ENCODE results near the gene EAF2. TPM values are rescaled to one million over a fixed set of nuclear protein-coding genes. Genes with fewer than 3 reads are reported as not detected.

EAF2 gene
- total RNA-seq, 1 experiment from 2014 or later: 2.7 TPM

DNA sequence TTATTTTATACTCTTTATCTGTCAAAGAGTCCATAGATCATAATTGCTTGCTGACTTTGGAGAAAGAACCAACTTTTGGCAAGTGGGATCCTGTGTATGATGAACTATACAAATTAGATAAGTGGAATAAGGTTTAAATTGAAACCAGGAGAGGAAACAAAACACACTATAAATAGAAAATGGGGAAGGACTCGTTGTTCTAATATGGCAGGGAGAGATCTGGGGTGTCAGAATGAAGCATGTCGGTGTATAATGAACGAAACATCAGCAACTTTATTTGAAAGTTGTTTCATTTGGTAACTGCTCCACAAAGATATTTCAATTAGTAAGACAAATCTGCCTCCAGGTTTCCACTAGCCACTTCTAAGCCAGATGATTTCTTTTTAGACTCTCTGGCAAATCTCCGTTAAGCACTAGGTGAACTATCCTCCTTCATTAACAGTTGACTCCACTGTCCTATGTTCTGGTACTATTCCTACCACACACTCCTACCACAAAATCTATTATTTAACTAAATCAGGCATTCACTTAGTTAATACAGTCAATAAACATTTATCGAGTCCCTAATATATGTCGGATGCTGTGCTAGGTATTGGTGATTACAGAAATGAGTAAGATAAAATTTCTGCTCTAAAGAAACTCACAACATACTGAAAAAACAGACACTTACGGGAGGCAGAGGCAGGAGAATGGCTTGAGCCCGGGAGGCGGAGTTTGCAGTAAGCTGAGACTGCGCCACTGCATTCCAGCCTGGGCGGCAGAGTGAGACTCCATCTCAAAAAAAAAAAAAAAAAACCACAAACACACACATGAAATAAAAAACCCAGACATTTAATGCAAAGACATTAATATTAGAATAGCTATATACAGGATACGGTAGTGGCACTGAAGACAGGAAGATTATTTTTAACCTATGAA is 79.3 kb downstream of the EAF2 start:
- no peaks in the 10 kb centered on the region for H3K27me3 Mint-ChIP-seq (ENCODE audit: insufficient read depth, unreplicated experiment)
- intact Hi-C loops (cut with micrococcal nuclease): no loop called here
- no peaks in the 10 kb centered on the region for H3K4me1 Mint-ChIP-seq (ENCODE audit: insufficient read depth, unreplicated experiment)
- no peaks in the 10 kb centered on the region for H3K36me3 Mint-ChIP-seq (ENCODE audit: insufficient read depth, unreplicated experiment)
- TF ChIP-seq, protein P1, sequence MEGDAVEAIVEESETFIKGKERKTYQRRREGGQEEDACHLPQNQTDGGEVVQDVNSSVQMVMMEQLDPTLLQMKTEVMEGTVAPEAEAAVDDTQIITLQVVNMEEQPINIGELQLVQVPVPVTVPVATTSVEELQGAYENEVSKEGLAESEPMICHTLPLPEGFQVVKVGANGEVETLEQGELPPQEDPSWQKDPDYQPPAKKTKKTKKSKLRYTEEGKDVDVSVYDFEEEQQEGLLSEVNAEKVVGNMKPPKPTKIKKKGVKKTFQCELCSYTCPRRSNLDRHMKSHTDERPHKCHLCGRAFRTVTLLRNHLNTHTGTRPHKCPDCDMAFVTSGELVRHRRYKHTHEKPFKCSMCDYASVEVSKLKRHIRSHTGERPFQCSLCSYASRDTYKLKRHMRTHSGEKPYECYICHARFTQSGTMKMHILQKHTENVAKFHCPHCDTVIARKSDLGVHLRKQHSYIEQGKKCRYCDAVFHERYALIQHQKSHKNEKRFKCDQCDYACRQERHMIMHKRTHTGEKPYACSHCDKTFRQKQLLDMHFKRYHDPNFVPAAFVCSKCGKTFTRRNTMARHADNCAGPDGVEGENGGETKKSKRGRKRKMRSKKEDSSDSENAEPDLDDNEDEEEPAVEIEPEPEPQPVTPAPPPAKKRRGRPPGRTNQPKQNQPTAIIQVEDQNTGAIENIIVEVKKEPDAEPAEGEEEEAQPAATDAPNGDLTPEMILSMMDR (IDR thresholded peaks at IDR 0.05; ENCODE audit: unreplicated experiment): no peak
- no peak for DNase-seq (ENCODE audit: unreplicated experiment)
- CTCF ChIA-PET: no interaction called here
- H3K27ac Mint-ChIP-seq (ENCODE audit: low read depth, unreplicated experiment): no peak overlapping the region
- no TSS peak for BruUV-seq (replicated peaks)
- POLR2A ChIA-PET: no interaction called here
- H3K4me3 Mint-ChIP-seq (ENCODE audit: unreplicated experiment): no peak overlapping the region
- no peaks in the 10 kb centered on the region for H3K9me3 Mint-ChIP-seq (ENCODE audit: unreplicated experiment)

DNA sequence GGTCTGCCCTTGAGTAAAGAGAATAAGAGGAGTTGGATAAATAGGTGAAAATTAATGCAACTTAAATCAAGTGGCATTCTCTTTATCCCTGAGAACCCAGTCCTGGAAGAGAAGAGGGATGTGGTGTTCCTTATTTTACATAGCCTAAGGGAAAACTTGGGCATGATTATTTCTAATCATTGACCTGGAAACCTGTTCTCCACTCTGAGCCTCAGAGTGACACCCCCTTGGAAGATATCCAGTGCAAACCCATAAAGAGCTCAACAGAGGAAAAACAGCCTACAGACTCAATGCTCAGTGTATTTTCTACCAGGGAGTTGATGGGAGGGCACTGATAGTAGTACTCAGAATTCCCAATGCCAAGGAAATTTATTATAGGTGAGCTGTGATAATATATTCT is 81.2 kb downstream of the EAF2 start:
- Mint-ChIP-seq H3K4me1 (ENCODE audit: insufficient read depth, unreplicated experiment) (no peaks in the 10 kb centered on the region), H3K36me3 (ENCODE audit: insufficient read depth, unreplicated experiment) (no peaks in the 10 kb centered on the region), H3K9me3 (ENCODE audit: unreplicated experiment) (no peaks in the 10 kb centered on the region), H3K27me3 (ENCODE audit: insufficient read depth, unreplicated experiment) (no peaks in the 10 kb centered on the region), H3K4me3 (ENCODE audit: unreplicated experiment) (no peak overlapping the region), H3K27ac (ENCODE audit: low read depth, unreplicated experiment) (no peak overlapping the region)
- ChIA-PET CTCF (interaction anchor here (1.3 kb wide), 1 partner anchor 21 kb away, joined by 3 read pairs; no protein-coding TSS in a partner anchor), POLR2A (no interaction called here)
- no TSS peak for BruUV-seq (replicated peaks)
- TF ChIP-seq, protein P1 (IDR thresholded peaks at IDR 0.05; ENCODE audit: unreplicated experiment): no peak
- intact Hi-C loops (cut with micrococcal nuclease): no loop called here
- no peak for DNase-seq (ENCODE audit: unreplicated experiment)

DNA sequence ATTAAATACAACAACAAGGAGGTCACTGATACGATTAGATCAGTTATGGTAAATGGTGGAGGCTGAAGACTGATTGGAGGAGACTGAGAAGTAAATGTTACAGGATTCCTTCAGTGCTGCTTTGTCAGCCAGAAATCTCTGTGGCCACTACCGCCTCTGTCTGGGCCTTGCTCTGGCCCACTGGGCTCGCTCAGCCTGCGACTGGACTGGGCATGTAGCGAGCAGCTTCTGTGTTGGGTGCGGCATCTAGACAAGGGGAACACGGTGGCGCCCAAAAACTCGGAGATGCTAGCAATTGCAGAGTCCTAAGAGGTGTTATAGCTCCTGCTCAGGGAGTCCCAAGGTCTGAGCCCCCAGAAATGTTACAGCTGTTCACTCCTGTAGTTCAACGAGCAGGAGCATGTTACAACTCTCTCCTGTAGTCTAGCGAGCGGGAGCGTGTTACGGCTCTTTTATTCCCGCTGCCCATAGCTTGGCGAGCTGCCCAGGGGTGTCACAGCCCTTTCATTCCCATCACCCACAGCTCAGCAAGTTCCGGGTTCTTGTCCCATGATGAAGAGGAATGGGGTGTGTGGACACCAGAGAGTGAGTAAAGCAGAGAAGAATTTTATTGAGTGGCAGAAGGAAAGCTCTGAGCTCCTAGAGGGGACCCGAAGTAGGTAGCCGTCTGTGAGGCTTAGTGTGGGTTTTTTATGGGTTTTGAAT is 83.9 kb downstream of the EAF2 start:
- H3K27ac Mint-ChIP-seq (ENCODE audit: low read depth, unreplicated experiment): no peak overlapping the region
- H3K36me3 Mint-ChIP-seq (ENCODE audit: insufficient read depth, unreplicated experiment): no peaks in the 10 kb centered on the region
- CTCF ChIA-PET: no interaction called here
- H3K27me3 Mint-ChIP-seq (ENCODE audit: insufficient read depth, unreplicated experiment): no peaks in the 10 kb centered on the region
- no peaks in the 10 kb centered on the region for H3K9me3 Mint-ChIP-seq (ENCODE audit: unreplicated experiment)
- intact Hi-C loops (cut with micrococcal nuclease): no loop called here
- no peak overlapping the region for H3K4me3 Mint-ChIP-seq (ENCODE audit: unreplicated experiment)
- BruUV-seq (replicated peaks): no TSS peak
- peak; percentile 1 for DNase-seq (ENCODE audit: unreplicated experiment)
- TF ChIP-seq, protein P1 (IDR thresholded peaks at IDR 0.05; ENCODE audit: unreplicated experiment): no peak
- POLR2A ChIA-PET: no interaction called here
- no peaks in the 10 kb centered on the region for H3K4me1 Mint-ChIP-seq (ENCODE audit: insufficient read depth, unreplicated experiment)

DNA sequence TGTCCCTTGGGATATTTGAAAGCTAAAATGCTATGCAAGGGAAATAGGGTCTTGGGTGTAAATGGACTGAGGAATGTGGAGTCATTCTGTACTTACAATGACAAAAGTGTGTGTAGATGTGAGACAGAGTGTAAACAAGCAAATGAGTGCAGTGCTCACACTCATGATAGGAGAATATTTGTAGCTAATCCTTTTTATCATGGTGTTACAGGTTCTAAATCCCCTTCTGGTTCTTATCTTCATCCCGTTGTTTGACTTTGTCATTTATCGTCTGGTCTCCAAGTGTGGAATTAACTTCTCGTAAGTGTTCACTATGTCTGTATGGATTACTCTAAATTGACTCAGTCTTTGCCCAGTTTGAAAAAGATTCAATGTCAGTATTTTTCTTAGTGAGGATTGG is 89.7 kb downstream of the EAF2 start:
- ChIA-PET POLR2A (no interaction called here), CTCF (interaction anchor here (0.6 to 1.1 kb wide), 2 partner anchors 108 to 334 kb away, joined by 3 to 4 read pairs; no protein-coding TSS in a partner anchor)
- no peak overlapping the region for H3K4me3 Mint-ChIP-seq (ENCODE audit: unreplicated experiment)
- no peaks in the 10 kb centered on the region for H3K27me3 Mint-ChIP-seq (ENCODE audit: insufficient read depth, unreplicated experiment)
- intact Hi-C loops (cut with micrococcal nuclease): no loop called here
- H3K4me1 Mint-ChIP-seq (ENCODE audit: insufficient read depth, unreplicated experiment): no peaks in the 10 kb centered on the region
- TF ChIP-seq, protein P1 (IDR thresholded peaks at IDR 0.05; ENCODE audit: unreplicated experiment): no peak
- no peaks in the 10 kb centered on the region for H3K9me3 Mint-ChIP-seq (ENCODE audit: unreplicated experiment)
- no peak for DNase-seq (ENCODE audit: unreplicated experiment)
- no TSS peak for BruUV-seq (replicated peaks)
- H3K27ac Mint-ChIP-seq (ENCODE audit: low read depth, unreplicated experiment): no peak overlapping the region
- no peaks in the 10 kb centered on the region for H3K36me3 Mint-ChIP-seq (ENCODE audit: insufficient read depth, unreplicated experiment)
